AG04449 (cell line): Measurements from ENCODE around the gene OR10AD1.

ENCODE experiments used
- CTCF ChIA-PET: fragments of 350-600 bp; formaldehyde crosslinking; extraction: SDS; loops from one replicate; lab custom pipeline; 2021; ENCODE audit warnings: antibody characterized with exemption; lab: Yijun Ruan, JAX
- POLR2A ChIA-PET: fragments of 400-600, 350-600 bp; formaldehyde crosslinking; extraction: SDS; loops from one replicate; lab custom pipeline; 2020; ENCODE audit warnings: antibody characterized with exemption, inconsistent platforms; lab: Yijun Ruan, JAX
- DNase-seq: peaks from one replicate; pipeline ENCODE4 v3.0.0-alpha.2; 2010; ENCODE audit warnings: low read depth, low spot score
- H3K4me3 ChIP-seq: 2 replicates; pipeline ENCODE4 v1.5.1; 2011; ENCODE audit warnings: low read depth, mild to moderate bottlenecking, control low read depth, low read length
- CTCF ChIP-seq: IDR thresholded peaks from one replicate; pipeline ENCODE4 v1.5.1; 2011; ENCODE audit warnings: mild to moderate bottlenecking, moderate library complexity, low read length, control low read depth, inconsistent platforms; ENCODE audit not compliant: insufficient read depth; ENCODE audit errors: missing control alignments

OR10AD1 gene

GRCh38 chr12:48169011-48169410, 34.1 kb downstream of the OR10AD1 start:
- no peak for TF ChIP-seq CTCF
- no peak for DNase-seq
- ChIA-PET POLR2A (no interaction called here), CTCF (interaction anchor here (1.3 to 6.2 kb wide), 7 partner anchors 8 to 206 kb away, joined by 3 to 77 read pairs (median 6); partner anchors contain the start of genes ASB8 and TMEM106C)
- no peak overlapping the region for H3K4me3 ChIP-seq

GRCh38 chr12:48165089-48165981, 37.8 kb downstream of the OR10AD1 start:
- TF ChIP-seq CTCF, result peak; percentile 78
- no peak overlapping the region for H3K4me3 ChIP-seq
- DNase-seq, result no peak
- ChIA-PET CTCF (interaction anchor here (0.6 to 6.2 kb wide), 34 partner anchors 8 to 513 kb away, joined by 3 to 77 read pairs (median 4); partner anchors contain the start of genes ASB8, PFKM and TMEM106C), POLR2A (no interaction called here)

- ChIA-PET POLR2A (no interaction called here), CTCF (interaction anchor here (0.6 to 6.2 kb wide), 31 partner anchors 7 to 512 kb away, joined by 3 to 77 read pairs (median 5); partner anchors contain the start of genes ASB8, CCDC184, PFKM and TMEM106C)
- TF ChIP-seq CTCF, result no peak
- no peak for DNase-seq
- H3K4me3 ChIP-seq, result no peak overlapping the region
These were observed 38.6 kb downstream of the OR10AD1 start for GRCh38 chr12:48164451-48164850.

GRCh38 chr12:48163150-48163747, 39.8 kb downstream of the OR10AD1 start:
- no peak for TF ChIP-seq CTCF
- POLR2A ChIA-PET, result no interaction called here
- no peak overlapping the region for H3K4me3 ChIP-seq
- no peak for DNase-seq
- CTCF ChIA-PET, result interaction anchor here (1.0 to 6.2 kb wide), 16 partner anchors 12 to 458 kb away, joined by 3 to 77 read pairs (median 6); partner anchors contain the start of gene CCDC184

- ChIA-PET CTCF (interaction anchor here (1.0 to 1.5 kb wide), 3 partner anchors 8 to 61 kb away, joined by 3 to 5 read pairs (median 3); no protein-coding TSS in a partner anchor), POLR2A (no interaction called here)
- no peak overlapping the region for H3K4me3 ChIP-seq
- no peak for TF ChIP-seq CTCF
- no peak for DNase-seq
These were observed 42.3 kb downstream of the OR10AD1 start for GRCh38 chr12:48160807-48161206.
